Bronchial epithelial cell (primary cell): ENCODE measurements around the gene ITSN2. TPM values are rescaled to one million over a fixed set of nuclear protein-coding genes. Genes with fewer than 3 reads are reported as not detected.

Experiments used
- DNase-seq: peaks from one replicate; pipeline ENCODE4 v3.0.0-alpha.2; 2010; ENCODE audit warnings: low read depth
- FAIRE-seq: peaks from 2 replicates; lab custom pipeline; 2011; peaks lifted over from hg19 to GRCh38; lab: Jason Lieb, UNC
- H3K27me3 ChIP-seq: 2 replicates; pipeline ENCODE4 v1.5.1; 2011; ENCODE audit warnings: low read length; ENCODE audit not compliant: control insufficient read depth, insufficient read depth
- H3K36me3 ChIP-seq: 2 replicates; pipeline ENCODE4 v1.5.1; 2011; ENCODE audit warnings: low read length; ENCODE audit not compliant: control insufficient read depth, insufficient read depth
- H3K4me3 ChIP-seq: 2 replicates; pipeline ENCODE4 v1.5.1; 2011; ENCODE audit warnings: mild to moderate bottlenecking, low read depth, low read length, control low read depth
- CTCF ChIP-seq: IDR thresholded peaks from 2 replicates; pipeline ENCODE4 v1.5.1; 2011; ENCODE audit warnings: mild to moderate bottlenecking, moderate library complexity, low read length, control low read depth, inconsistent platforms; ENCODE audit not compliant: insufficient read depth, severe bottlenecking
- total RNA-seq: library from RNA; depleted of rRNA; stranded (reverse); fragments of >200 nt; gene quantifications from 2 replicates; pipeline ENCODE4 v1.2.1, GENCODE V29; 2014

ITSN2 gene
- total RNA-seq, 1 donor from 2014 or later: 26.3 TPM

GRCh38 chr2:24353364-24353763 is 7.0 kb downstream of the ITSN2 start:
- Histone ChIP-seq H3K36me3 (no peaks in the 10 kb centered on the region), H3K27me3 (no peaks in the 10 kb centered on the region), H3K4me3 (no peak overlapping the region)
- TF ChIP-seq CTCF: no peak
- no peak for DNase-seq
- FAIRE-seq: no peak

GRCh38 chr2:24352664-24353063 is 7.7 kb downstream of the ITSN2 start:
- no peak for TF ChIP-seq CTCF
- Histone ChIP-seq H3K27me3 (no peaks in the 10 kb centered on the region), H3K36me3 (no peaks in the 10 kb centered on the region), H3K4me3 (no peak overlapping the region)
- FAIRE-seq: no peak
- DNase-seq: no peak

- DNase-seq: no peak
Measured at GRCh38 chr2:24351981-24352380, 8.4 kb downstream of the ITSN2 start.

GRCh38 chr2:24351627-24351938 is 8.8 kb downstream of the ITSN2 start:
- FAIRE-seq: no peak
- no peaks in the 10 kb centered on the region for H3K27me3 ChIP-seq
- DNase-seq: no peak
- H3K4me3 ChIP-seq: no peak overlapping the region
- no peak for TF ChIP-seq CTCF
- no peaks in the 10 kb centered on the region for H3K36me3 ChIP-seq

More at GRCh38 chr2:24351981-24352380, 8.4 kb downstream of the ITSN2 start:
- no peak for TF ChIP-seq CTCF
- Histone ChIP-seq H3K4me3 (no peak overlapping the region), H3K36me3 (no peaks in the 10 kb centered on the region), H3K27me3 (no peaks in the 10 kb centered on the region)
- FAIRE-seq: no peak

GRCh38 chr2:24350826-24351626 is 9.3 kb downstream of the ITSN2 start:
- DNase-seq (no peak), FAIRE-seq (no peak)
- Histone ChIP-seq H3K27me3 (no peaks in the 10 kb centered on the region), H3K4me3 (no peak overlapping the region), H3K36me3 (no peaks in the 10 kb centered on the region)
- TF ChIP-seq CTCF: no peak

- TF ChIP-seq CTCF: no peak
- DNase-seq (no peak), FAIRE-seq (no peak)
- Histone ChIP-seq H3K36me3 (no peaks in the 10 kb centered on the region), H3K27me3 (no peaks in the 10 kb centered on the region), H3K4me3 (no peak overlapping the region)
Measured at GRCh38 chr2:24349097-24349496, 11.2 kb downstream of the ITSN2 start.
